Vagina (tissue), 2 donors: ENCODE results near the gene WDR45B.

Experiments
- POLR2AphosphoS5 ChIP-seq, 2 donors: sonication (generic); formaldehyde crosslinking; IDR thresholded peaks; one replicate each; pipeline ENCODE4 v1.9.0; 2017; ENCODE audit warnings: antibody characterized with exemption in 2 of 2, mild to moderate bottlenecking in 2 of 2, low read depth in 1 of 2; ENCODE audit not compliant: insufficient read depth in 1 of 2
- TF ChIP-seq, protein P1 (sequence below), 3 experiments: fragments of 450-650 bp in 2 of 3; fragments of 200-600 bp in 1 of 3; sonication (generic) in 1 of 3; IDR thresholded peaks; one replicate each; pipeline ENCODE4 v1.5.1; 2017 to 2019; ENCODE audit warnings: antibody characterized with exemption in 3 of 3, mild to moderate bottlenecking in 2 of 3, moderate library complexity in 2 of 3

DNA sequence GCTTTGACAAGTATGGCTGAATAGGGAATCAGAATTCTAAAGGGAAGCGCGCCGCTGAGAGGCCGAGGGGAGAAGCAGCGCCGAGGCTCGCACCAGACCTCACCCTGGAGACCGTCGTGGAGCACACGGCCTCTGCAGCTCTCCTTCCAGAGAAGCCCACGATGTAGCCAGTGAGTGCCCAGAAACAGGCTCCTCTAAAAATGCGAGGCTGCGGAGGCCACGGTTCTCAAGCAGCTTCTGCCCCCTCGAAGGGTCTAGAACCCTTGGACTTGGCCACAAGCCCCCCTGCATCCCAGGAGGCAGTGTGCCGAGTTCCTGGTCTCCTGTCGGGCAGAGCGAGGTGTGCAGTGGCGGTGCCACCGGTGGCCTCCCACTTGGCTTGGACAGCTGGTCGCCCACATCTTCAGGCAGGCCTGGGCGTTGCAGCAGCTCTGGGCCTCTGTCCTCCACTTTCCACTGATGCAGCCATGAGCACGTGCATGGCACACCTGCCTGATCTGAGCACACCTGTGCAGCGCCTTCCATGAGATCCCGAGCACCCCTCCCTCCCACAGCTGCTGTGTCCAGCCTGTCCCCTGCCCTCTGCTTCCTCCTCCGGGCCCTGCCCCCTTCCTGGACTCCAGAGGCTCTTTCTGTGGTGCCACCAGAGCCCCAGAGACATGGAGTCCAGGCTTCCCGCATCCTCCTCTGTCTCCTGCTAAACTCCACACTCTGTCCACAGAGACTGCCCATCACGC lies 18.9 kb upstream of the WDR45B start:
- TF ChIP-seq POLR2AphosphoS5 (IDR thresholded peaks at IDR 0.05; ENCODE audit: insufficient read depth in 1 of 2, low read depth in 1 of 2): no peak
- TF ChIP-seq, protein P1, sequence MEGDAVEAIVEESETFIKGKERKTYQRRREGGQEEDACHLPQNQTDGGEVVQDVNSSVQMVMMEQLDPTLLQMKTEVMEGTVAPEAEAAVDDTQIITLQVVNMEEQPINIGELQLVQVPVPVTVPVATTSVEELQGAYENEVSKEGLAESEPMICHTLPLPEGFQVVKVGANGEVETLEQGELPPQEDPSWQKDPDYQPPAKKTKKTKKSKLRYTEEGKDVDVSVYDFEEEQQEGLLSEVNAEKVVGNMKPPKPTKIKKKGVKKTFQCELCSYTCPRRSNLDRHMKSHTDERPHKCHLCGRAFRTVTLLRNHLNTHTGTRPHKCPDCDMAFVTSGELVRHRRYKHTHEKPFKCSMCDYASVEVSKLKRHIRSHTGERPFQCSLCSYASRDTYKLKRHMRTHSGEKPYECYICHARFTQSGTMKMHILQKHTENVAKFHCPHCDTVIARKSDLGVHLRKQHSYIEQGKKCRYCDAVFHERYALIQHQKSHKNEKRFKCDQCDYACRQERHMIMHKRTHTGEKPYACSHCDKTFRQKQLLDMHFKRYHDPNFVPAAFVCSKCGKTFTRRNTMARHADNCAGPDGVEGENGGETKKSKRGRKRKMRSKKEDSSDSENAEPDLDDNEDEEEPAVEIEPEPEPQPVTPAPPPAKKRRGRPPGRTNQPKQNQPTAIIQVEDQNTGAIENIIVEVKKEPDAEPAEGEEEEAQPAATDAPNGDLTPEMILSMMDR (IDR thresholded peaks at IDR 0.05): no peak
